ENCODE measurements around the gene PHF20. TPM values are rescaled to one million over a fixed set of nuclear protein-coding genes. Genes with fewer than 3 reads are reported as not detected.
"Not testable (repeated sequence)": the region's sequence is repeated elsewhere in the genome, so short reads cannot be mapped to it uniquely, and the experiment has no call there.

The PHF20 gene
- total RNA-seq, 1 donor from 2014 or later = 42.2 TPM

DNA sequence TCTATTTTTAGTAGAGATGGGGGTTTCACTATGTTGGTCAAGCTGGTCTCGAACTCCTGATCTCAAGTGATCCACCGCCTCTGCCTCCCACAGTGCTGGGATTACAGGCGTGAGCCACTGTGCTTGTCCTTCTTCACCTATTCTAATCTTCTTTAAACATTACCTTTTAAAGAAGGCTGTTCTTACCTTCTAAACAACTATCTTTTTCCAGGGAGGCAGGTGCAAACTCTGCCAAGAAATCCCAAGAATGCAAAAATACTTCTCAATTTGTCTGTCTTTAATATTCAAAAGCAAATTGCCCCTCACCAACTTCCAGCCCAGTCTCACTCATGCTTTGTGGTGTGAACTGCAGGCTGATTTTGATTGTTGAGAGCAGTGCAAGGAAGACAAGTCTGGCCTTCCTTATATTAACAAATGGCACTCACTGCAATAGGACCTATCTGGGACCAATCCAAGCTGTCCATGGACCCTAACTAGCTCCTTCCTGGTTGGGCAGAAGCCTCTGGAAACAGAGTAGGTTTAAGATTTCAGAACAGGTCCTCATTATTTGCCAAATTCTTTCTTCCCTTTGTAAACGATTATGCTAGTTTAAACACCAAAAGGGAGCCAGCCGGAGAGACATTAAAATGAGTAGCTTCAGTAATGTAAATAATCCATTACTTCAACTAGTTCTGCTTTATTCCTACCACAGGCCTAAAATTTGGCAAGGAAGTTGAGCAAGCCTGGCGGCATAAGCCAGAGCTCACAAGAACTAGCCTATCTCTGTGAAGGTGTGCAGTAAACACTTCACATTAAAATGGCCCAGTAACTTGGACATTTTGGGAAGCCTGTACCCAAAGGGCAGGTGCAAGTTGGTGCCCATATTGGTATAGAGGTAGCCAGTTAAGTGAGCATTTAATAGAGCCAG, 180.9 kb downstream of the PHF20 start:
- Mint-ChIP-seq H3K27me3 (no peaks in the 10 kb centered on the region), H3K4me1 (ENCODE audit: low read depth) (peaks cover 10% of the 10 kb centered on the region), H3K27ac (peak overlapping the region; percentile 98), H3K36me3 (ENCODE audit: insufficient read depth) (peaks cover 1% of the 10 kb centered on the region), H3K4me3 (ENCODE audit: low read depth) (peak overlapping the region; percentile 99), H3K9me3 (ENCODE audit: low read depth) (no peaks in the 10 kb centered on the region)
- DNase-seq (ENCODE audit: low spot score, unreplicated experiment) = no peak
- TF ChIP-seq, protein P1, sequence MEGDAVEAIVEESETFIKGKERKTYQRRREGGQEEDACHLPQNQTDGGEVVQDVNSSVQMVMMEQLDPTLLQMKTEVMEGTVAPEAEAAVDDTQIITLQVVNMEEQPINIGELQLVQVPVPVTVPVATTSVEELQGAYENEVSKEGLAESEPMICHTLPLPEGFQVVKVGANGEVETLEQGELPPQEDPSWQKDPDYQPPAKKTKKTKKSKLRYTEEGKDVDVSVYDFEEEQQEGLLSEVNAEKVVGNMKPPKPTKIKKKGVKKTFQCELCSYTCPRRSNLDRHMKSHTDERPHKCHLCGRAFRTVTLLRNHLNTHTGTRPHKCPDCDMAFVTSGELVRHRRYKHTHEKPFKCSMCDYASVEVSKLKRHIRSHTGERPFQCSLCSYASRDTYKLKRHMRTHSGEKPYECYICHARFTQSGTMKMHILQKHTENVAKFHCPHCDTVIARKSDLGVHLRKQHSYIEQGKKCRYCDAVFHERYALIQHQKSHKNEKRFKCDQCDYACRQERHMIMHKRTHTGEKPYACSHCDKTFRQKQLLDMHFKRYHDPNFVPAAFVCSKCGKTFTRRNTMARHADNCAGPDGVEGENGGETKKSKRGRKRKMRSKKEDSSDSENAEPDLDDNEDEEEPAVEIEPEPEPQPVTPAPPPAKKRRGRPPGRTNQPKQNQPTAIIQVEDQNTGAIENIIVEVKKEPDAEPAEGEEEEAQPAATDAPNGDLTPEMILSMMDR (IDR thresholded peaks at IDR 0.05; ENCODE audit: unreplicated experiment) = no peak

- DNase-seq (ENCODE audit: low spot score, unreplicated experiment) = peak; percentile 36
- peak overlapping the region; percentile 98 for H3K27ac Mint-ChIP-seq
- H3K9me3 Mint-ChIP-seq (ENCODE audit: low read depth) = no peaks in the 10 kb centered on the region
- H3K27me3 Mint-ChIP-seq = no peaks in the 10 kb centered on the region
- H3K4me1 Mint-ChIP-seq (ENCODE audit: low read depth) = peaks cover 10% of the 10 kb centered on the region
- H3K36me3 Mint-ChIP-seq (ENCODE audit: insufficient read depth) = peaks cover 1% of the 10 kb centered on the region
- peak overlapping the region; percentile 99 for H3K4me3 Mint-ChIP-seq (ENCODE audit: low read depth)
- TF ChIP-seq, protein P1 (IDR thresholded peaks at IDR 0.05; ENCODE audit: unreplicated experiment) = no peak
Observed at GRCh38 chr20:35953387-35954199, 181.8 kb downstream of the PHF20 start.

DNA sequence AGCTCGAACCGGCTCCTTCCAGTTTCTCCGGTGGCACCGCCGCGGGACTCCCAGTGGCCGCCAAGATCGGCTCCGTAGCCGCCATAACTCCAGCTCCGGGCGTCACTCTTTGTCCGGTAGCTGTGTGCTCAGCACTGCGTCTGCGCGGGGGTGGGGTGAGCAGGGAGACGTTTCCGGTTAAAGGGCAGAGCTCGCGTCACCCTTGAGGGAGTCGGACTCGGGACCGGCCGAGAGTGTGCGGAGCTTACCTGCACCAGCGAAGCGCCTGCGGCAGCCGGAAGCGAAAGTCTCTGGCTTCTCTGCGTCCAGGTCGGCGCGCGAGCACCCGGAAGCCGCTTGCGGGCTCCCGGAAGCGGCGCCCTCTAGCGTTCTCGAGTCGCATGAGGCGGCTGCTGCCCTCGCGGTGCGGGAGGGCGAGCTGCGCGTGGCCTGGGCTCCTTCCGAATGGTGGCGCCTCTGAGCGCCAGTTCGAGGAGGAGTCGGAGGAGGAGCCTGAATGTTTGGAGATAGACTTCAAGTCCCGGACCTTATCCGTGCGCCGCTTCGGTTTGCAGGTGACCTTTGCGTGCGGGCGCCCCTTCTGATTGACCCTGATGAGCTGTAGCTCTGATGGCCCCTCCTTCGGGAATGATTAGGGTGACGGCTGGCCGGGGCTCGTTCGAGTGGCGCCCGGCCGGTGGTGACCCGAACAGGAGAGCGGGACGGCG, 182.5 kb downstream of the PHF20 start, which contains the start of gene SCAND1:
SCAND1 (minus strand) TSS at position 303 of the 707 bp plus-strand sequence; CDS start at position 85, 218 bp downstream.
- TF ChIP-seq, protein P1 (IDR thresholded peaks at IDR 0.05; ENCODE audit: unreplicated experiment) = peak; percentile 98
- Mint-ChIP-seq H3K9me3 (ENCODE audit: low read depth) (peaks cover 3% of the 10 kb centered on the region), H3K4me1 (ENCODE audit: low read depth) (peaks cover 10% of the 10 kb centered on the region), H3K27me3 (no peaks in the 10 kb centered on the region), H3K4me3 (ENCODE audit: low read depth) (peak within 1 kb of the TSS; percentile 99), H3K36me3 (ENCODE audit: insufficient read depth) (peaks cover 1% of the 10 kb centered on the region), H3K27ac (peak within 1 kb of the TSS; percentile 98)
- peak; percentile 93 for DNase-seq (ENCODE audit: low spot score, unreplicated experiment)

DNA sequence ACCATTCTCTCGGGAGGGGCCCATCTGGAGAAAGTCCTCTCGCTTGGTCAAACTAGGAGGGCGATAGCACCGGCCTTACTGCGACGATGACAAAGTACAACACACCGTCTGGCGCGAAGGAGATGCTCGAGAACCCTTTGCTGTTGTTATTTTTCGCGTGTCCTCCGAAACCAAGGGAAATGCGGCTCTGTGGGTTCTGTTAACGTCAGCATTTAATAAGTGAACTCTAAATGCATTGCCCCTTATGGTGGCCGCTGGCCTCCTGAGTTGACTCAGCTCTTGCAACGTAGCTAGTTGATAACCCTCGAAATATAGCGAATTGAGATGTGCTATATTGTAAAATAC, 183.1 kb downstream of the PHF20 start:
- no peak for DNase-seq (ENCODE audit: low spot score, unreplicated experiment)
- Mint-ChIP-seq H3K9me3 (ENCODE audit: low read depth) (peaks cover 3% of the 10 kb centered on the region), H3K36me3 (ENCODE audit: insufficient read depth) (peaks cover 1% of the 10 kb centered on the region), H3K27me3 (no peaks in the 10 kb centered on the region), H3K4me1 (ENCODE audit: low read depth) (peaks cover 10% of the 10 kb centered on the region), H3K27ac (peak overlapping the region; percentile 98), H3K4me3 (ENCODE audit: low read depth) (peak overlapping the region; percentile 99)
- TF ChIP-seq, protein P1 (IDR thresholded peaks at IDR 0.05; ENCODE audit: unreplicated experiment) = no peak

DNA sequence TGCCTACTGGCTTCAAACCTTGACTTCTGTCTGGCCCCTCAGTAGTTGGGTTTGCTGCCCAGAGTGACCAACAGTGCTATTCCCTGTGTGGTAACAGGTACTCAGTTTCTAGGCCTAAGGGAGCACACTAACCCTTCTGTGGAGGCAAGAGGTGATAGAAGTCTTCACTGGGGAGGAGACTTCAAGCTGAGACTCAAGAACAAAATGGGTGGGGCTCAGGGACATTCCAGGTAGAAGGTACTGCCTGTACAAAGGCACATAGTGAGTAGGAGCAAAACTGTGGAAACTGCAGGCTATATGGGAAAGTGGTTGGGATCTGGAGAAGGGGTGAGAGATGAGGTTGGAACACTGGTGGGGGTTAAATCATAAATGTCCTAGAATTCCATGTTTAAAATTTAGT, 184.8 kb downstream of the PHF20 start:
- Mint-ChIP-seq H3K36me3 (ENCODE audit: insufficient read depth) (peaks cover 1% of the 10 kb centered on the region), H3K4me1 (ENCODE audit: low read depth) (peaks cover 10% of the 10 kb centered on the region), H3K4me3 (ENCODE audit: low read depth) (no peak overlapping the region), H3K9me3 (ENCODE audit: low read depth) (peaks cover 3% of the 10 kb centered on the region), H3K27ac (no peak overlapping the region), H3K27me3 (peaks cover 7% of the 10 kb centered on the region)
- TF ChIP-seq, protein P1 (IDR thresholded peaks at IDR 0.05; ENCODE audit: unreplicated experiment) = no peak
- no peak for DNase-seq (ENCODE audit: low spot score, unreplicated experiment)

GRCh38 chr20:35959291-35959690, 187.5 kb downstream of the PHF20 start:
- not testable (repeated sequence) for H3K4me1 Mint-ChIP-seq (ENCODE audit: low read depth); H3K27me3 Mint-ChIP-seq; H3K27ac Mint-ChIP-seq; H3K9me3 Mint-ChIP-seq (ENCODE audit: low read depth); H3K4me3 Mint-ChIP-seq (ENCODE audit: low read depth); DNase-seq (ENCODE audit: low spot score, unreplicated experiment); H3K36me3 Mint-ChIP-seq (ENCODE audit: insufficient read depth)
